ENCODE measurements around the gene SCRN2. TPM values are rescaled to one million over a fixed set of nuclear protein-coding genes. Genes with fewer than 3 reads are reported as not detected.

The SCRN2 gene
- polyA plus RNA-seq, 4 donors = 48.7 to 82.3 (median 56.0) TPM

DNA sequence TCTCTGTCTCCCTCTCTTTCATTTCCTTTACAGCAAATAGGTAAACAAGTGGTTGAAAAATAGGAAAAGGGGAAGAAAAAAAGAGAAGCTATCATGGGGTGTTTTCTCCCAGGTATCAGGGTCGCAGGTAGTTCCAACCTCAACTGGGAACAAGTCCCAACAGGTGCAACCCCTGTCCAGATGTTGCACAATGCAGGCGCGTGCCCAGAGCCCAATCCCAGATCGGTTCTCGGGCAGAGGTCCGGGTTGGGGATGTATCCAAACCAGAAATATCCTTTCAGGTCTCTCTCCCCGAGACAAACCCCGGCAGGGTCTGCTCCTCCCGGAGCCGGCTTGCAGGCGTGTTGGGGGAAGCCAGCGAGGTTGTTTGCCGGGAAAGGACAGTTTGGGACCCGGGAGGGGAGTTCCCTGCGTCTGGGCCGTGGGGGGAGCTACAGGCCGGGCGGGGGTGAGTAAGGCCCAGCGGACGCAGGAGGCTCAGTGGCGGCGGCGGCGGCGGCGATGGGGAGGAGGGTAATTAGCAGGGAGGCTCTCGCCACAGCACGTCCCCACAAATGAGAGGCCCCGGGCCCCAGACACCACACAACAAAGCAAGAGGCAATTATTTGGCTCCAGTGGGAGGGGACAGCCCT is 31.1 kb upstream of the SCRN2 start:
- no peak for DNase-seq (ENCODE audit: low read depth in 4 of 4, low spot score in 2 of 4)

DNA sequence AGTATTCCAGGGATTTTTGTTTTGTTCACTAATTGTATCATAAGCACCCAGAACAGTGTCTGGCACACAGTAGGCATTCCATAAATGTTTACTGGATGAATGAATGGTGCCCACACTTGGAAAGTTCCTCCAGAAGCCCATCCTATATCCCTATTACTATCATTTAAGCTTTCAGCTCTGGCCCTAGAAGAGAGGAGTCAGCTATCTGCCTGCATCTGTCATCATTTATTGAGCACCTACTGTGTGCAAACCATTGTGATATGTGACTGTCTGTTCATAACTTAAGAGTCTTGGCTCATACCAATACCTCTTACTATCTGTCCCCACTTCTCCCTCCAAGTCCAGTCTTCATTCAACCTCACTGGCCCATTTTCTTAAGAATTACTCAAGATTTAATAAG is 30.0 kb upstream of the SCRN2 start:
- DNase-seq (ENCODE audit: low read depth in 4 of 4, low spot score in 2 of 4) = no peak

DNA sequence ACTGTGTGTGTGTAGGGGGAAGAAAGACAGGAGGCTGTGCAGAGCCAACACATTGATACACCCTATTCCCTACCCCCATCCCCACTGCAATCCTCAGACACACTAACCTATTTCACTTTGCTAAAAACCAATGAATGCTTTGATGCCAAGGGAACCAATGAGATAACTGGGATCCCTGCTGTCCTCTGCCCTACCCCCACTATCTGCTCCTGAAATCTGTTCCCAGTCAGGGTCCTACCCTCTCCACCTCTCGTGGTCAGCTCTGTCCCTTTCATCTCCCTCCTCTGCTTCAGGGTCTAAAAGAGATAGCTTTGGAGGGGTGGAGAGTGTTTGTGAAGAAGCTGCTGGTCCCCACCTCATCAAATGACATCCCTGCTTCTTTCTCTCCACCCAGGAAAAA is 29.0 kb upstream of the SCRN2 start:
- DNase-seq (ENCODE audit: low read depth in 4 of 4, low spot score in 2 of 4) = no peak

DNA sequence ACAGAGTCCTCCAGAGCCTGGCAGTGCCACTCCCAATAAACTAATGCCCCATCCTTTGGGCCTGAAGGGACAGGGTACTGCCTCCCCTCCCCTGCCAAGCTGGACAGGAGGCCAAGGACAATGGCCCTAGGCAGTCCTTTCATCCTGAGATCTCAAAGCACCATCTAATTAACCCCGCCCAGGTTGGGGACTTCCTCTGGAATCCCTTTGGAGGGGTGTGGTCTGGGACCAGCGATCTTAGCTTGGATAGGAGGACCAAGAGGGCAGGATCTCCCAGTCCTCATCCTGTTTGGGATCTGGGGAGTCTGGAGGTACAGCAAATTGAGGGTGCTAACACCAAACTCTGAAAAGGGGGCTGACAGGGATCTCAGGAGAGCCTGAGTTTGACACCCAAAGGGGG is 28.0 kb upstream of the SCRN2 start:
- no peak for DNase-seq (ENCODE audit: low read depth in 4 of 4, low spot score in 2 of 4)

DNA sequence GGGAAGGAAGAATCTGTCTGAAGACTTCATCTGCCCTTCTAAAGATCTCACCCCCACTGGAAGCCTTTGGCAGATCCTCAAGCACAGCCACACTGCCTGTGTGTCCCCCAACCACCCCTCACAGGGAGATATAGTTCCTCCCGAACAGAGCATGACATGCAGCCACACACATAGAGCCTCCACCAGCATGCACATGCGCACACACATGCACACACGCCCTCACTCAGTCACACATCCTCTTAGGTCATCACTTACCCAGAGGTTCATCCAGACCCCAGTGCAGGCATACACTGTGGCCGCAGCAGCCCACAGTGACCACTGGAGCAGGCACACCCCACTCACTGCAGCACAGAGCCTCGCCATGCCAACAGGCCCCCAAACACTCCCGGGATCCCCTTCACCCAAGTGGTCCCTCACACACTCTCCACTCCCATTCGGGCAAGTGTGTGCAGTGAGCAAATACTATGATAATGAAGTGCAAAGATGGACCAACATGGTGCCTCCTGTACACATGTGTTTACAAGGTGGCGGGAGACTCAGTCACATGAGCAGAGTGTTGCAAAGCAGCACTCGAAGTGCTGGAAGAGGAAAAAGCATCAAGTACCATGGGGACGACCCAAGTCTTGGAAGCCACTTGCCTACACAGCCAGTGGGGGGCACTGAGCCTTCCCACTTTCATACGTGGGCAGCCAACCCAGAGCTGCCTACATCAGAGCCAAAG is 26.9 kb upstream of the SCRN2 start:
- DNase-seq (ENCODE audit: low read depth in 4 of 4, low spot score in 2 of 4) = no peak

DNA sequence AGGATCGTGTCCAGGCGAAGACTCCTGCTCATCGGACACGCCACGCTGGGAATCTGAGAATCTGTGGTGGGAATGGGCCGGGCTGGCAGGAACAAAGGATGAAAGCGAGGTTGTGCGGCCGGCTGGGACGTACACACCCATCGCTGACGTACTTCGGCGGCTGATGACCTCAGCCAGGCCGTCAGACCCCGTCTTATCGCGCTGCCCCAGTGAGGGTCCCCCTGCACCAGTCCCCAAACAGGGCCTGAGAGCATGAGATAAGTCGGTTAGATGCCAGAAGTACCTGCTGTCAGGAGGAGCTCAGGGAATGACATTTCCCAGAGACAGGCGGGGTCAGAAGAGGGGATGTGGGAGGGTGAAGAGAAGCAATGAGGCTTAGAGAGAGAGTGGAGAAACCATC is 25.9 kb upstream of the SCRN2 start:
- no peak for DNase-seq (ENCODE audit: low read depth in 4 of 4, low spot score in 2 of 4)

DNA sequence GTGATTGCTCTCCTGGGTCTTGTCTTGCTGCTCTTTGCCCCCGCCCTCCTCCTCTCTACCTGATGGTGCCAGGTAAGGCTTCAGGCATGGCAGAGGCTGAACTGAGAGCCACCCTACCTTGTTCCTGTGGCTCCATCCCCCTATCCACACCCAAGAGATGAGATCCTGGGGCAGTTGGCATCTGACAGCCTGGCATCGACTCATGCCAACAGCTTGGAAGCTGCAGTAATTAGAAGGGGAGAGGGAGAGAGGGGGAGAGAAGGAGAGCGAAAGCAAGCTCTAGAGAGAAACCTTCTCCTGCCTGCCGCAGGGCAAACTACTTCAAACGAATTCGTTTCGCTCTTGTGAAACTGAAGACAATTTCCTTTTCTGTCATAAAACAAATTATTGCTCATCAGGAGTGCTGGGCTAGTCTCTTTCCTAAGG is 23.7 kb upstream of the SCRN2 start:
- no peak for DNase-seq (ENCODE audit: low read depth in 4 of 4, low spot score in 2 of 4)

DNA sequence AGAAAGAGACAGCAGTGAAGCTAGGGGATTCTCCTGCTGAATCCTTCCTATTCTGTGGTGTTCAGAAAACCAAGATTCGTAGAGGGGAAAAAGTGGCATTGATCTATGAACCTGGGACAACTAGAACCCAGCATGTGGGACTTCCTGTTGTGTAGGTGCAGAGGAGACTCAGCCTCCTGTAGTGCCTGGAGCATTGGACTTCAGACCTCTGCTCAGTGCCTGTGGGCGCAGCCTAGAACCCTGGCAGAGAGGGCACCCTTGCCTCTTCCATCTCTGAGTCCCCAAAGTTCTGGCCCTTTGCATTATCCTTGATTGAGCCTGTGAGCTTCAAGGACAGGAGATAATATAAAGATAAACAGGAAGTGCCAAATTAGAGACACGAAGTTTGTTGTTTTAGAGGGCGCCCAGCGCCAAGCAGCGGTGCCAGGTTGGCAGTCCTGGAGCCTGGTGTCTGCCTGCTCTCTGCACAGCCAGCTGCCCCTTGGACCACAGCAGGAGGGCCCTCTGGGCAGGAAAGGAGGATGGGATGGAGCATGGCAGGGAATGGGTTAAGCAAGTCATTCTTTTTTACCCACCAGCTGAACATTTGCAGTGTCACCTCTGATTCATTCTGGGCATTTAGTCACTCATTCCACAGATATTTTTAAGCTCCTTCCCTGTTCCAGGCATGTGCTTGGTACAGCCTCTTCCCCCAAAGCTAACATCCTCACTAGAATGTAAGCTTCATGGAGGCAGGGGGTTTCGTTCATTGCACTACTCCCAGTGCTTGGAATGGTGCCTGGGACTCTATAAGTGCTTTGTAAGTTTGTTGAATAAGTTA is 21.8 kb upstream of the SCRN2 start:
- no peak for DNase-seq (ENCODE audit: low read depth in 4 of 4, low spot score in 2 of 4)

DNA sequence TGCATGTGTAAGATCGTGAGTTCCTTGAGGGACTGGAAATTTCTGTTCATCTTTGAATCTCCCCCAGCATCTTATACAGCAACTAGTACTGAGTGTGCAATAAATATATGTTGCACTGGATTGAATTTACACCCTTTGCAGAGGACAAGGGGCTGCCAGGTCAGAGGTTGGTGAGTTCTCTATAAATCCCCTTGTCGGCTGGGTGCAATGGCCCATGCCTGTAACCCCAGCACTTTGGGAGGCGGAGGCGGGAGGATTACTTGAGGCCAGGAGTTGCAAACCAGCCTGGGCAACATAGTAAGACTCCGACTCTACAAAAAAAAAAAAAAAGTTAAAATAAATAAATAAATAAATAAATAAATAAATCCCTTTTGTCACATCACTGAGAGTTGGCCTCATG is 19.3 kb upstream of the SCRN2 start:
- no peak for DNase-seq (ENCODE audit: low read depth in 4 of 4, low spot score in 2 of 4)

DNA sequence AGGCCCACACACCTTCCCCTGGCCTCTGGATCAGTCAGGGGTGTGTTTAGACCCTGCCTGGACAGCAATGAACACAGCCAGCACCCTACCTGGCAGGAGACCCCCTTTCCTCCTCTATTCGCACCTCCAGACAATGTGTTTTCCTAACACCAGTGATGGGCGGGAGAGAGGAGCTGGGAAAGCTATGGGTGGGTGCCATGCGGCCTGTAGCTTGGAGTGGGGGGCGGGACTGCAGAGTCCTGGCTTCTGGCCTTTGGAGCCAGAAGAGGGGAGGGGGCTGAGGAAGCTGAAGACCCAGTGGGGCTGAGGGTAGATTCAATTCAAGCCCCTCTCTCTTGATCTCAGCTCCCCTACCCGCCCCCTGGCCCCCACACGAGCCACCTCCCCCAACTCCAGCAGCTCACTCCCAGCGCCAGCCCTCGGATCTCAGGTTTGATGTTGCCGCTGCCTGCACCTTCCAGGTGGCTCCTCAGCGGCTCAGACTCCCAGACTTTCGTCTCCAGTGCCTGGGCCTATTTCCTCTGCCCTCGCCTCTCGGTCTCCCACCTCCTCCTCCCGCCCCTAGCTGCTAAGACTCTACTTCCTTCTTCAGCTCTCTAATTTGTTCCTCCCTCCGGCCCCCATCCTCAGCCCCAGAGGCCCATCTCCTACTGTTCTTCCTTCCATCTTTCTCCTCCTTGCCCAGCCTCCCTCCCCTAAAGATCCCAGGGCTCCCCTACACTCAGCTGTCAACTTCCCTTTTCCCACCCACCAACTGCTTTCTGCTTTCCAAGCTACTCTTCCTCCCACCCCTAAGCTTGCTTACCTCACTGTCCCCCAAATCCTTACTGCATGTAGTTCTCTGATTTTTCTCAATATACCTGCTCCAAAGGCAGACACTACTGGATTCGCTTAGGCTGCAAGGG is 16.7 kb upstream of the SCRN2 start:
- no peak for DNase-seq (ENCODE audit: low read depth in 4 of 4, low spot score in 2 of 4)

DNA sequence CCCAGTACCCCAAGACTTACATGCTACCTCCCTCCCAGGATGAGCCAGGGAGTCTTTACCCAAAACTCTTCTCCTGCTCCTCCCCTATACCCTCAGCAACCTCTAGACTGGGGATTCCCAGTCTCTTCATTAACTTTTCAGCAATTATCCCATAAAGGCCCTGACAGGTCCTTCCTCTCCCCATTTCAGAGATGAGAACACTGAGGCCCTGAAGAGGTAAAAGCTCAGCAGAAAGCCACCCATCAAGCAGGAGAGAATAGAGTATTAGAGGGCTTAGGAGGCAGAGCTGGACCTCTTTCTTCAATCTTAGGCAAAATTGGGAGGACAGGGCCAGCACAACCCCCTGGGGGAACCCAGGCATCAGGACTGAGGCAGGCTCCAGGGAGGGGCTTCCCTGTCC is 15.8 kb upstream of the SCRN2 start:
- DNase-seq (ENCODE audit: low read depth in 4 of 4, low spot score in 2 of 4) = no peak

DNA sequence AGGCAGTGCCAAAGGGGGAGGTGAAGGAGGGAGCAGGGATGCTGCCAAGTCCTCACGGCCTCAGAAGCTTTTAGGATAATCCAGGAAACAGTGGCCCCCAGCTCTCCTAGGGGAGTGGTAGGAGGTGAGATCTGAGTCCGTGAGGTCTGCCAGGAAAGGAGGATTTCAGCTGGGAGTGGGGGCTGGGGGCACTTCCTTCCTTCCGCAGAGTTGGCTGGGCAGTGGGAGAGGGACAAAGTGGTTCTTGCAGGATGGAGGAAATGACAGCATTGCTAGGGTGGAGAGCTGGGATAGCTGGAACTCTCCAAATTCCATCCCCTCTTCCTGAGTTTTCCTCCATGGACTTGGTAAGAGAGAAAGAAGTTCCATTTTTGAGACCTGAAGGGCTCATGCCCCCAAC is 14.7 kb upstream of the SCRN2 start:
- no peak for DNase-seq (ENCODE audit: low read depth in 4 of 4, low spot score in 2 of 4)

DNA sequence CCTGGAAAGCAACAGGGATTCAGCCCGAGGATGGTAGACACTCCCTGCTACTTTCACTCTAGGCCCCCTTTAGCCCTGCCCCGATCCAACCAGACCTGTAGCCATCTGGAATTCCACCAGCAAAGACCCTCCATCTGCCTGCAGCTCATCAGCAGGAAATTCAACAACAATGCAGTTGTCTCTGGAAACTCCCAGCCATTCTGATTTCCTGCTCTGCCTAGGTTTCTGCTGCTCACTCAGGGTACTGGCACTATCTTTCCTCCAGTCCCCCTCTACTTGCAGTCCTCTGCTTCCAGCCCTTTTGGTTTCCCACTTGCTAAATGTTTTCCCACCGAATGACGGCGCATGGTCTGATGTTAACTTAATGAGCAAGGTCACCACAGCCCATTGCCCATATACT is 12.5 kb upstream of the SCRN2 start:
- DNase-seq (ENCODE audit: low read depth in 4 of 4, low spot score in 2 of 4) = no peak

DNA sequence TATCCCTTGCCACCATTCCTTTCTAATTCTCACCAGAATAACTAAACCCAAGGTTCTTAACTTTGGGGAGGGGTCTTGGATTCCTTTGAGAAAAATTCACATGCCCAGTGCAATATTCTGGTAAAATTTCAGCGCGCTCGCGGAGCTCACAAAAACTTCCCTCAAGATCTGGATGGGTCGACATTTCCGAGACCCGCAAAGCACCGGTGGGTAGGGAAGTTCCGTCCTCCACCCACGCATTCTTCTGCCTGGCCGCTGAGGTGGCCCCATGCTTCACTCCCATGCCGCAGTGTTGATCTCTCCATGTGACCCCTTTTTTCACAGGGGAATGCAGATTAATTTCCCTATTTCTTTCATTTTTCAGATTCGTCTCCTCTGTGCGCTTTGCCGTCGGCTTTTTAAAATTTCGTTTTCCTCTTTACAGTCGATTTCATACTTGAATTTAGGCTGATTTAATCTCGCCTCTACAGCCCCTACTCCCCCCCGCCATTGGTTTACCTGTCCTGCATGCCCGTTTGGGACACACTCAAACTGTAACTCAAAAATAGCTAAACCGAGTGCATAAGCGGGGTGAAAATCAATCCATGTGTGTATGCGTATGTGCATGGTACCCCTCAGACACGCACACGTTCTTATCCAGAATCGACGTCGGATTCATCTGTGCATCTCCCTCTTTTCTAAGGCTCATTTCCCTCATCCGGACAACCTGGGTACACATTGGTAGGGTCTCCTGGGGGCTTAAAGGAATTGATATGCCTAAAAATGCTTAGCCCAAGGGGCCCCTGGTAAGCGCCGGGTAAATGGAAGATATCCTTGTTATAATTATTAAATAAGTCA is 11.3 kb upstream of the SCRN2 start:
- no peak for DNase-seq (ENCODE audit: low read depth in 4 of 4, low spot score in 2 of 4)

DNA sequence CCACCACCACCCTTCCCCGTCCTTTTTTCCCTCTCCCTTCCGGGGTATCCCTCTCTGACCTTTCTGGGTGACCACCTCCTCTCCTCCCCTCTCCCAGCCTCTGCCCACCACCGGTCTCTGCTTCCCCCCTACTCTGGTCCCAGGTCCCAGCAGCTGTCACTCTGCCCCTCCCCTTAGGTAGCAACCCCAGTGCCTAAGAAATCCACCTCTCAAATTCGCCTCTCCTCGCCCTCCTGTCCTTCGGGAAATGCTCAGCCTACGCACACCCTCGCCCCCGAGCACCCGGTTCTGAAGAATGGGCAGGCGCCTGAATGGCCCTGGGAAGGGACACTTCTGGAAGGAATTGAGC is 10.7 kb upstream of the SCRN2 start:
- no peak for DNase-seq (ENCODE audit: low read depth in 4 of 4, low spot score in 2 of 4)

DNA sequence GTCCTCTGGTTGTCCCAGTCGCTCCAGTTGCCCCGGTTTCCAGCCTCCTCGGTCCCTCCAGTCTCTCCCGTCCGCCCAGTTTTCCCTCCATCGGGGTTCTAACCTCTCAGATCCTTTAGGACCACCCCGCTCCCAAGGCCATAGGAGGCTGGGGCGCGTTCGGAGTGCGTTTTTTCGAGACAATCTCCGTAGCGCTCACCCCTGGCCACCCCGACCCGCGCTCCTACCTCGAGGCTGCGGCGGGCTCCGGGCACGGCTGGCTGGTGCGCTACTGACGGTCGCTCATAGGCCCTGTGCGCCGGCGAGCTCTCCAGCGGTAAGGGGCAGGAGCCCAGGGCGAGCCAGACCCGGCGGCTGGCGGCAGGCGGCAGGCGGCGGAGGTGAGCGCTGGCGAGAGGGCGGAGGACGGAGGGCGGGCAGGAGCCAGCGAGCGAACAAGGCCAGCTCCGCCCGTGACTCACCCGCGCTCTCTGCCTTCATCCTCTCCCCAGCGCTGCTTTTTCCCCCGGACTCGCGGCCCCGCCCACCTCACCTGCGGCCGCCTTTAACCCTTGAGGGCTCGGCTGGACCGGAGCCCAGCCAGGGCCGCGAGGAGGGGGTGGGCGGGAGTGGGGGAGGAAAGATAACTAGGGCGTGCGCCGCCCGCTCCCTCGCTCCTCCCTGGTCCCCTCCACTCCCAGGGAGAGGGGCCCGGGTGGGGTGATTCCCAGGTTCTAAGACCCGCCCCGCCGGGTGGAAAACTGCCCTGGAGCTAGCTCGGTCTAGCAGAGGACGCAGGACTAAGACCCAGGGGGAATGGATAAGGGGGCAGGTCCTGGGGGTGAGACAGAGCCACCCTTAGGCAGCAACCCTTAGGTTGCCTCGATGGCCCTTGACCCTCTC is 9.9 kb upstream of the SCRN2 start, which contains the start of gene SP6:
Gene SP6 (minus strand): TSS at position 472 of the 882 bp plus-strand sequence. CDS start 2,734 bp downstream, outside the sequence.
- no peak for DNase-seq (ENCODE audit: low read depth in 4 of 4, low spot score in 2 of 4)

DNA sequence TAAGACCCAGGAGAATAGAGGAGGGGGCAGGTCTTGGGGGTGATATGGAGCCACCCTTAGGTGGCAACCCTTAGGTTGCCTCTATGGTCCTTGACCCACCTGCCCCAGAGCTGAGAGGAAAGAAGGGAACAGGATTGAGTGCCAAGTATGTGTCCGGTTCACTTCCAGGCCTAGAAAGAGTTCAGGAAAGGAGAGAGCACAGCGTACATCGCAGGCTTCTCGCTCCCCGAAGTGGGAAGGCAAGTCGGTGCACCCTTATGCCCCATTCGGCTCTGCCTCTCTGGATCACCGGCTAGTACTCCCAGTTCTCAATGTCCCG is 9.3 kb upstream of the SCRN2 start:
- DNase-seq (ENCODE audit: low read depth in 4 of 4, low spot score in 2 of 4) = no peak

DNA sequence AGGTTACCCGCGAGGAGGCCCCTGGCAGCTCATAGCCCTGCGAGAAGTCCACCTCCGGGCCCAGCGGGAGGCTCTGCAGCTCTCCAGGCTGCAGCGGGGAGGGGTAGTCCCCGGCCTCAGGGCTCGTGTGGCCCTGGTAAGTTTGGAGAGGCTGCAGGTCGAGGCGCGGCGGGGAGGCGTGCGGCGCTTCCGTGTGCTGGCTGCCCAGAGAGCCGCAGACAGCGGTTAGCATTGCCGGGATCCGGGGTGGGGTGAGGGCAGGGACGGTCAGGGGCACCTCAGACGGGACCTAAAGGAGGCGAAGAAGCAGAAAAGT is 7.1 kb upstream of the SCRN2 start:
- no peak for DNase-seq (ENCODE audit: low read depth in 4 of 4, low spot score in 2 of 4)

Data from left renal cortex interstitium (tissue), 4 donors.